GM12875 (cell line): ENCODE measurements around the gene ACSL6.

Experiments
- H3K4me3 ChIP-seq: one replicate; pipeline ENCODE4 v1.5.1; 2011; ENCODE audit warnings: low read depth, low read length, control low read depth
- TF ChIP-seq, protein P1 (sequence below): IDR thresholded peaks from 2 replicates; pipeline ENCODE4 v1.5.1; 2011; ENCODE audit warnings: low read depth, mild to moderate bottlenecking, control low read depth, inconsistent platforms, low read length, moderate library complexity, borderline replicate concordance; ENCODE audit not compliant: insufficient read depth

ACSL6 gene, protein sequence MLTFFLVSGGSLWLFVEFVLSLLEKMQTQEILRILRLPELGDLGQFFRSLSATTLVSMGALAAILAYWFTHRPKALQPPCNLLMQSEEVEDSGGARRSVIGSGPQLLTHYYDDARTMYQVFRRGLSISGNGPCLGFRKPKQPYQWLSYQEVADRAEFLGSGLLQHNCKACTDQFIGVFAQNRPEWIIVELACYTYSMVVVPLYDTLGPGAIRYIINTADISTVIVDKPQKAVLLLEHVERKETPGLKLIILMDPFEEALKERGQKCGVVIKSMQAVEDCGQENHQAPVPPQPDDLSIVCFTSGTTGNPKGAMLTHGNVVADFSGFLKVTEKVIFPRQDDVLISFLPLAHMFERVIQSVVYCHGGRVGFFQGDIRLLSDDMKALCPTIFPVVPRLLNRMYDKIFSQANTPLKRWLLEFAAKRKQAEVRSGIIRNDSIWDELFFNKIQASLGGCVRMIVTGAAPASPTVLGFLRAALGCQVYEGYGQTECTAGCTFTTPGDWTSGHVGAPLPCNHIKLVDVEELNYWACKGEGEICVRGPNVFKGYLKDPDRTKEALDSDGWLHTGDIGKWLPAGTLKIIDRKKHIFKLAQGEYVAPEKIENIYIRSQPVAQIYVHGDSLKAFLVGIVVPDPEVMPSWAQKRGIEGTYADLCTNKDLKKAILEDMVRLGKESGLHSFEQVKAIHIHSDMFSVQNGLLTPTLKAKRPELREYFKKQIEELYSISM

DNA sequence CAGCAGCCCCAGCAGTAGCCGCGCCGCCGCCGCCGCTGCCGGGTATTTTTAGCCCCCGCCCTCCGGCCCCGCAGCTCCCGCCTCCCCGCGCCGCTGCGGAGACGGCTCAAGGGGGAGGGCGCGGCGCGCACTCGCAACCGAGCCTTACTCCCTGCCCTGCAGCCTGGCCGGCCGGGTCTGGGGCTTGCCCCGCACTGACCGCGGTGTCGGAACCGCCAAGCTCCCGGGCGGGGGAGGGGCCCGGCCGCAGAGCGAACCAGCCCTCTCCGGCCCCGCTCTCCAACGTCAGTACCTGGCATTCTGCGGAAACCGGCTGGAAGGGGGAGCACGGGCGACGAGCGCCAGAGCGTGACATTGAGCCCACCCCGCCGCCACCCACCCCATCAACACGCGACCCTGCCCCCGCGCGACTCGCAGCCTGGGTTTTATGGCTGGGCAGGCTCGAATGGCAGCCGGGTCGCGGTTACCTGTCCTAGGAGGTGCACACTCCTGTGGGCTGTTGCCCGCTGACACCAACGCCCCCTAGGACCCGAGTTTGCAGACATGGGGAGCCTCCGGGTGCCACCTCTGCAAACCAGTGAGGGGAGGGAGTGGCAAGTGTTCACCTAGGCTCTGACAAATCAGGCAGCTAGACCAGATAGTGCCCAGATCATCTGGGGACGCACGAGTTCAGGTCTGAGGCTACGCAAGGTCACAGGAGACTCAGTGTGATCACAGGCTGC, at the start of gene ACSL6:
TSS of gene ACSL6 (minus strand) at position 37 of the 722 bp plus-strand sequence. CDS start 105 bp downstream, outside the sequence.
- TF ChIP-seq, protein P1, sequence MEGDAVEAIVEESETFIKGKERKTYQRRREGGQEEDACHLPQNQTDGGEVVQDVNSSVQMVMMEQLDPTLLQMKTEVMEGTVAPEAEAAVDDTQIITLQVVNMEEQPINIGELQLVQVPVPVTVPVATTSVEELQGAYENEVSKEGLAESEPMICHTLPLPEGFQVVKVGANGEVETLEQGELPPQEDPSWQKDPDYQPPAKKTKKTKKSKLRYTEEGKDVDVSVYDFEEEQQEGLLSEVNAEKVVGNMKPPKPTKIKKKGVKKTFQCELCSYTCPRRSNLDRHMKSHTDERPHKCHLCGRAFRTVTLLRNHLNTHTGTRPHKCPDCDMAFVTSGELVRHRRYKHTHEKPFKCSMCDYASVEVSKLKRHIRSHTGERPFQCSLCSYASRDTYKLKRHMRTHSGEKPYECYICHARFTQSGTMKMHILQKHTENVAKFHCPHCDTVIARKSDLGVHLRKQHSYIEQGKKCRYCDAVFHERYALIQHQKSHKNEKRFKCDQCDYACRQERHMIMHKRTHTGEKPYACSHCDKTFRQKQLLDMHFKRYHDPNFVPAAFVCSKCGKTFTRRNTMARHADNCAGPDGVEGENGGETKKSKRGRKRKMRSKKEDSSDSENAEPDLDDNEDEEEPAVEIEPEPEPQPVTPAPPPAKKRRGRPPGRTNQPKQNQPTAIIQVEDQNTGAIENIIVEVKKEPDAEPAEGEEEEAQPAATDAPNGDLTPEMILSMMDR: no peak
- peak within 1 kb of the TSS; percentile 32 for H3K4me3 ChIP-seq

DNA sequence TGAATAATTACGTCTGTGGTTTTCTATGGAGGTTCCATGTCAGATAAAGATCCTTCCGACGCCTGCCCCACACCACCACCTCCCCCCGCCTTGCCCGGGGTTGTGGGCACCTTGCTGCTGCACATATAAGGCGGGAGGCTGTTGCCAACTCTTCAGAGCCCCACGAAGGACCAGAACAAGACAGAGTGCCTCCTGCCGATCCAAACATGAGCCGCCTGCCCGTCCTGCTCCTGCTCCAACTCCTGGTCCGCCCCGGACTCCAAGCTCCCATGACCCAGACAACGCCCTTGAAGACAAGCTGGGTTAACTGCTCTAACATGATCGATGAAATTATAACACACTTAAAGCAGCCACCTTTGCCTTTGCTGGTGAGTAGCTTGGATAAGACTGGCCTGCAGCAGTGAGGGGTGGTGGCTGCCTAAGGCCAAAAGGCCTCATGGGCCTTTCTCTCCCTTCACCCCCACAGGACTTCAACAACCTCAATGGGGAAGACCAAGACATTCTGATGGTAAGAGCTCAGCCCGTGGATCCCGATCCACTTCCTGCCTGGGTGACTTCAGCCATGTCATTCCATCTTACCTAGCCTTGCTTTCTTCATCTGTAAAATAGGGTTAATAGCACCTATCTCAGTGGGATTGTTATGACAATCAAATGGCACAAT, 49.2 kb upstream of the ACSL6 start, which contains the start of gene IL3:
TSS of gene IL3 (plus strand) at position 155 of the 661 bp plus-strand sequence. CDS start at position 207, 52 bp downstream.
- TF ChIP-seq, protein P1: no peak
- no peak within 1 kb of the TSS for H3K4me3 ChIP-seq

GRCh38 chr5:132059696-132060500, 48.4 kb upstream of the ACSL6 start:
- TF ChIP-seq, protein P1: no peak
- H3K4me3 ChIP-seq: no peak overlapping the region

DNA sequence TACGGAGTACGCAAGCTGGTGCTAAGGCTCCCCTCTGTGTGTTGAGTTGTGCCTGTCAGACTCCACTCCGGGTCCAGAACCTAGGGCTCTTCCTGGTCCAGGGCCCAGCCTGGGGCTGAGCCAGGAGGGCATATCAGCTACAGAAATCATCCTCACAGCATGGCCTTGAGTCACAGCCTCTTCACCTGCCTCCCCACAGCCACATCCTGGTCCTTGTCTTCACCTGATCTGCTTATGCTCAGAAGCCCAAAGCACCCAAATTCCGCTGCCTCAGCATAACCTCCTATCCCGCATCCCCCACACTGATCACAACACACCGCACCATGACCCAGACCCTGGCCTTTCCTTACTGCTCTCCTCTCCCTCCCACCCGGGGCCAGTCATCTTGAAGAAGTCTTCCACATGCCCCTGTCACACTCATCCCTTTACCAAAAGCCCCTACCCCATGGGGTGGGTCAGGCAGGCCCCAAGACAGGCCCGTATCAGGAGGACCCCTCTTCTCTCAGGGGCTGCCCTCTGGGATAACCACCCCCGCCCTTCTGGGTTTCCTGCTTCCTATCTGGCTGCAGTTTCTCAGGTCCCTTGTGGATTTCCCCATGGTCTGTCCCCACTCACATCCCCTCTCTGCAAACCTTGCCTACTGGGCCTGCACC, 47.7 kb upstream of the ACSL6 start:
- no peak overlapping the region for H3K4me3 ChIP-seq
- TF ChIP-seq, protein P1: no peak

DNA sequence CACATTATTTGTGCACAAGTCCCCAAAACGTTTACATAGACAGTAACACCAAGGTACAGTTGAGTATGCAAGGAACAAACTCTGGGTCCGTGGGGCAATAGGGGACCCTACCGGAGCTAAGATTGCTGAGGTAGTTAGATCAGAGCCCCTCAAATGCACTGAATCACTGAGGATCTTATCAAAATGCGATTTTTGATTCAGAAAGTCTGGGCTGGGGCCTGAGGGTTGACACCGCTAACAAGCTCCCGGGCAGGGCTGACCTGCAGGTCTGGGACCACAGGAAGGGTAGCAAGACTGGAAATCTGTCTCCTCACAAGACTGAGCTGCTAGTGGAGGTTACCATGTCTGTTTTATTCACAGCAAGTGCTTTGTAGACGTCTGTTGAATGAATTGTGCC, 47.2 kb upstream of the ACSL6 start:
- TF ChIP-seq, protein P1: no peak
- no peak overlapping the region for H3K4me3 ChIP-seq
